Measurements from ENCODE around the gene GGA1. TPM values are rescaled to one million over a fixed set of nuclear protein-coding genes. Genes with fewer than 3 reads are reported as not detected.

Gene GGA1
- polyA plus RNA-seq, 1 of the 3 experiments (the other 2 are of a cell fraction), result 81.1 TPM

DNA sequence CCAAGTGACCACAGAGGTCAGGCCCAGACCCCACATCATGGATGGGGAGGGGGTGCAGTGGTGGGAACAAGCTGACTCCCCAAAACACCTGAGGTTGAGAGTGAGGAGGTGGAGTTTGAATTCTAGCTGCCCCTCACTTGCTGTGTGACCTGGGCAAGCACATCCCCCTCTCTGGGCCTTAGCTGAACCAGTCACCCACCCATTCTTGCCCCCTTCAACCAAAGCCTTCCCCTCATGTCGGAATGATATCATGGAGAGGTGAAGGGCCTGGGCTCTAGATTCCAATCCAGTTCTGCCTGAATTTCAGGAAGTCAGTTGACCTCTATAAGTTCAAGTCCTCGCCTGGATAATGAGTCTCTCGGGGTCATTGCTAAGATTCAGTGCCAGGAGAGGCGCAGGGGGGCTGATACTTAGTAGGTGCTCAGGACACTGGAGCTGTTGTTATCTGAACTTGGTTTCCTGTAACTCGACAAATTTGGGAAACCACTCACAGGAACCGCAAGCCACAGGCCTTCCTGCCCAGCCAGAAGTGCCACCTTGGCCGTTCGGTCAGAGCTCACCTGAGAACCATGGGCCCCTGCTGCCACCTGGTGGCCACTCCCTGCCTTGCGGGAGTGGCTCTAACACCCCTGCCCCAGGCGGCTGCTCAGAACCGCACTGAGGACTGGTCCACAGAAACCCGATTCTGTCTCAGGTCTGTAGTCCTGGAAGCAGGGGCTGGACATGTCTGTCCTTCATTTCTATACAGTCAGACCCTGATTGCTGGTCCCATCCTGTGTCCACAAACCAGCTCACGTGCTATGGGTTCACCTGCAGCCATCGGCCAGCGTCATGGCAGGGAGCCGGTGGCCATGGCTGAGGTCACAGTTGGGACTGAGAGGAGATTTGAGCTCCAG, 41.5 kb upstream of the GGA1 start:
- H3K9me3 ChIP-seq, result no peaks in the 10 kb centered on the region
- DNase-seq, result peak; percentile 91
- H3K4me2 ChIP-seq, result no peak overlapping the region
- 49% methylated on average over 9 of the region's 16 CpGs for WGBS (ENCODE audit: low lambda C conversion rate)
- H3K27ac ChIP-seq (ENCODE audit: low read depth in 2 of 2, low read length in 1 of 2), result no peak overlapping the region
- H3K4me1 ChIP-seq (ENCODE audit: control insufficient read depth in 1 of 2, insufficient read depth in 2 of 2, low read depth in 1 of 2, low read length in 1 of 2), result peaks cover 0 to 25% of the 10 kb centered on the region in 2 experiments; a peak in 3 of 4 replicates
- no peaks in the 10 kb centered on the region for H3K27me3 ChIP-seq (ENCODE audit: insufficient read depth)
- CTCF ChIA-PET, result interaction anchor here (0.6 to 20.5 kb wide), 55 partner anchors 8 to 400 kb away, joined by 3 to 647 read pairs (median 5); partner anchors contain the start of genes CARD10, ELFN2, GGA1 and LGALS2
- H3K4me3 ChIP-seq (ENCODE audit: low read depth in 2 of 2, low read length in 1 of 2), result no peak overlapping the region; a peak in 1 of 4 replicates
- no peak for TF ChIP-seq TCF12 (IDR thresholded peaks at IDR 0.05)
- TF ChIP-seq NFIC (IDR thresholded peaks at IDR 0.05; ENCODE audit: borderline replicate concordance), result no peak
- TF ChIP-seq CTCF (IDR thresholded peaks at IDR 0.05), result peak; percentile 87
- no peak for TF ChIP-seq NRF1 (IDR thresholded peaks at IDR 0.05; ENCODE audit: low read depth, low read length)
- peak; percentile 94 for TF ChIP-seq SMC3 (IDR thresholded peaks at IDR 0.05; ENCODE audit: low read depth, low read length)
- no peak for TF ChIP-seq USF2 (IDR thresholded peaks at IDR 0.05; ENCODE audit: borderline replicate concordance, low read depth, low read length)
- no peak for TF ChIP-seq SIN3A (IDR thresholded peaks at IDR 0.05; ENCODE audit: borderline replicate concordance, low read depth, low read length)
- peak; percentile 95 for TF ChIP-seq RAD21 (IDR thresholded peaks at IDR 0.05; ENCODE audit: low read length)
- peaks cover 30% of the 10 kb centered on the region for H3F3A ChIP-seq (replicated peaks; ENCODE audit: insufficient read depth)
- H4K20me1 ChIP-seq (ENCODE audit: insufficient read depth), result peaks cover 92% of the 10 kb centered on the region
- peaks cover 66% of the 10 kb centered on the region for H3K79me2 ChIP-seq (ENCODE audit: insufficient read depth)
- no peaks in the 10 kb centered on the region for H3K9me2 ChIP-seq
- POLR2A ChIA-PET, result interaction anchor here (0.8 to 1.0 kb wide), 2 partner anchors 47 to 67 kb away, joined by 3 read pairs; no protein-coding TSS in a partner anchor
- peaks cover 7 to 26% of the 10 kb centered on the region in 2 experiments for H3K36me3 ChIP-seq (replicated peaks in 1 of 2; ENCODE audit: control insufficient read depth in 1 of 2, insufficient read depth in 2 of 2, low read length in 1 of 2)
- H3K9ac ChIP-seq, result no peak overlapping the region
- no peak overlapping the region for H2AFZ ChIP-seq (ENCODE audit: low read depth)

DNA sequence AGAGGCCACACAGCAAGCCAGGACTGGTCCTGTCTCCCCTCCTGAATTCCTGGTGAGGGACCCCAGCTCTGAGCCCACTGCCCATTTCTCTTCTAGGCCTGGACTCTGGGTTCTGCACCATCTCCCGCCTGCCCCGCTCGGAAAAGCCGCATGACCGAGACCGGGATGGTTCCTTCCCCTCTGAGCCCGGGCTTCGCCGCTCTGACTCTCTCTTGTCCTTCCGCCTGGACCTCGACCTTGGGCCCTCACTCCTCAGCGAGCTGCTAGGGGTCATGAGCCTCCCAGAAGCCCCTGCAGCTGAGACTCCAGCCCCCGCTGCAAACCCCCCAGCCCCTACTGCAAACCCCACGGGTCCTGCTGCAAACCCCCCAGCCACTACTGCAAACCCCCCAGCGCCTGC, 40.6 kb upstream of the GGA1 start:
- Histone ChIP-seq H3K27ac (ENCODE audit: low read depth in 2 of 2, low read length in 1 of 2) (no peak overlapping the region), H3K4me2 (no peak overlapping the region), H3K36me3 (replicated peaks in 1 of 2; ENCODE audit: control insufficient read depth in 1 of 2, insufficient read depth in 2 of 2, low read length in 1 of 2) (peaks cover 7 to 26% of the 10 kb centered on the region in 2 experiments), H4K20me1 (ENCODE audit: insufficient read depth) (peaks cover 86% of the 10 kb centered on the region), H3K27me3 (ENCODE audit: insufficient read depth) (no peaks in the 10 kb centered on the region), H3K4me1 (ENCODE audit: control insufficient read depth in 1 of 2, insufficient read depth in 2 of 2, low read depth in 1 of 2, low read length in 1 of 2) (peaks cover 0 to 16% of the 10 kb centered on the region in 2 experiments; a peak in 3 of 4 replicates), H3K4me3 (ENCODE audit: low read depth in 2 of 2, low read length in 1 of 2) (no peak overlapping the region), H3F3A (replicated peaks; ENCODE audit: insufficient read depth) (peaks cover 22% of the 10 kb centered on the region), H2AFZ (ENCODE audit: low read depth) (no peak overlapping the region), H3K9me3 (no peaks in the 10 kb centered on the region), H3K79me2 (ENCODE audit: insufficient read depth) (peaks cover 58% of the 10 kb centered on the region), H3K9ac (no peak overlapping the region), H3K9me2 (no peaks in the 10 kb centered on the region)
- CTCF ChIA-PET, result interaction anchor here (0.8 to 20.5 kb wide), 40 partner anchors 9 to 308 kb away, joined by 3 to 647 read pairs (median 9); partner anchors contain the start of genes CARD10, ELFN2, GGA1 and LGALS2
- TF ChIP-seq TEAD4 (IDR thresholded peaks at IDR 0.05; ENCODE audit: borderline replicate concordance, insufficient read depth) (no peak), JUND (IDR thresholded peaks at IDR 0.05) (no peak)
- 90% methylated on average over 15 of the region's 15 CpGs for WGBS (ENCODE audit: low lambda C conversion rate)
- POLR2A ChIA-PET, result interaction anchor here (1.0 kb wide), 1 partner anchor 68 kb away, joined by 3 read pairs; no protein-coding TSS in a partner anchor
- DNase-seq, result no peak
